ENCODE measurements around the gene RBM26.

GRCh38 chr13:79440958-79441528 is 35.0 kb upstream of the RBM26 start:
- no peak for TF ChIP-seq CTCF (IDR thresholded peaks at IDR 0.05; ENCODE audit: low read depth, low read length, missing input control)
- TF ChIP-seq JUND (IDR thresholded peaks at IDR 0.05): no peak
- TF ChIP-seq RAD21 (IDR thresholded peaks at IDR 0.05): no peak
- TF ChIP-seq REST (IDR thresholded peaks at IDR 0.05): no peak
- no peak for TF ChIP-seq SP1 (IDR thresholded peaks at IDR 0.05)
- no peak for TF ChIP-seq HNF4G (IDR thresholded peaks at IDR 0.05)
- TF ChIP-seq TAF1 (conservative IDR thresholded peaks at IDR 0.05): no peak
- TF ChIP-seq HNF4A (conservative IDR thresholded peaks at IDR 0.05): no peak
- TF ChIP-seq RXRA (IDR thresholded peaks at IDR 0.05): no peak
- TF ChIP-seq FOXA1 (IDR thresholded peaks at IDR 0.05): no peak
- no peak for TF ChIP-seq EGR1 (IDR thresholded peaks at IDR 0.05; ENCODE audit: low read depth in 2 of 2)
- no peak for TF ChIP-seq ATF3 (IDR thresholded peaks at IDR 0.05)
- no peak for TF ChIP-seq GABPA (IDR thresholded peaks at IDR 0.05 in 1 of 2, conservative IDR thresholded peaks at IDR 0.05 in 1 of 2)
